NOMO-1 (cell line): ENCODE measurements around the gene STK33.
A peak's percentile ranks its signal among the peaks of the same experiment; 100 is the strongest.

Experiments
- DNase-seq, 2 experiments: peaks; one replicate each; lab custom pipeline; 2025; ENCODE audit not compliant: unreplicated experiment in 2 of 2; lab: John Stamatoyannopoulos, UW

STK33 gene

GRCh38 chr11:8459711-8460399, 134.2 kb downstream of the STK33 start:
- DNase-seq = no peak

- DNase-seq = peak in 1 of 2 experiments; percentile 24
Observed at GRCh38 chr11:8442301-8442700, 151.7 kb downstream of the STK33 start.

DNA sequence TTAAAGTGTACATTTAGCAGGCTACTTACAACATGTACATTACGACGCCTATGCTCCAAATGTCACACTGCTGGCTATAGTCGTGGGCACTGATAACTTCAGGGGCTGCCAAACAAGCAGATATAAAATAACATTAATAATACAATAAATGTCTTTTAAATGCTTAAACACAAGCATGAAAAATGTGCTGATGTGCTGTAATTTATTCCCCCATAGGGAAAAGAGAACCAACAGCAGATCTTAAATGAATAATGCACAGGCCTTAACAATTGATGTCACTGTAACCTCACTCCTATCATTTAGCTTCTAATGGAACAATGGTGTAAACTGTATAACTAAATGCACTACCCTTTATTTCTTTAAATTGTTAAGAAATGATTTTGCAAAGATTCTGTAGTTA, 153.4 kb downstream of the STK33 start:
- DNase-seq = no peak

- no peak for DNase-seq
Observed at GRCh38 chr11:8429483-8429882, 164.5 kb downstream of the STK33 start.

- DNase-seq = no peak
Observed at GRCh38 chr11:8426076-8426475, 168.0 kb downstream of the STK33 start.

DNA sequence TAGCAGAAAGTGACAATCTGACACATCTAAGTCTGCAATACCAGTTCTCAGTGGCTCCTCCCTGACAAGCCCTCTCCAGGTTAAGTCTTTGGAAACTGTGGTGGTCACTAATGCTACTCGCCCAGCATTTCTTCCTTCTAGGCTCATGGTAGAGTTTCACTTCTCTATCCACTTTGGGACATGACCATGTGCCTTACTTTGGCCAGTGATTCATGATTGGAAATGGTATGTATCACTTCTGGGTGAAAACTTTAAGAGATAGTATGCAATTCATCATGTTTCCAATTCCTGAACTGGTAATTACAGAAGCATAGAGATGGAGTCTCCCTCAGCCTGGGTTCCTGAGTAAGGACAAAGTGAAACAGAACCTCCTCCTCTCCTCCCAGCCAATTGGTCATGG, 178.8 kb downstream of the STK33 start:
- peak in 1 of 2 experiments; percentile 41 for DNase-seq

- DNase-seq = no peak
Observed at GRCh38 chr11:8408151-8408941, 185.7 kb downstream of the STK33 start.

DNA sequence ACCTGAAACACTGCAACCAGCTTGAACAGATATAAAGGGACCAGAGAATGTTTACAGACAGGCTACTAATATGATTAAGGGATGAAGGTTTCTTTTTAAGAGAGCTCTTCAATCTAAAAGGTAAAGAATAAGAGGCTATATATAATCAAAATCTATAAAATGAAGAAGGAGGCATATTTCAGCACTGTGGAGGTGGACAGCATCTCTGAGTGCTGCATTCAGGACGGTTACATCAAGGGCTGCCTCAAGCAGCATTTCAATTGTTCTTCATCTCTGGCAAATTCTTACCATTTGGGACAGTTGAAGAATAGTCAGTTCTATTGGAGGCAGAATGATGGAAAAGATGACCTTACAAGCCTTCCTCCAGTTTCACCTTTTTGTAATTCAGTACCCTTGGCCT, 190.7 kb downstream of the STK33 start:
- no peak for DNase-seq

GRCh38 chr11:8392886-8393285, 201.1 kb downstream of the STK33 start:
- DNase-seq = no peak

- no peak for DNase-seq
Observed at GRCh38 chr11:8392166-8392565, 201.9 kb downstream of the STK33 start.

GRCh38 chr11:8390851-8391612, 203.0 kb downstream of the STK33 start:
- no peak for DNase-seq

DNA sequence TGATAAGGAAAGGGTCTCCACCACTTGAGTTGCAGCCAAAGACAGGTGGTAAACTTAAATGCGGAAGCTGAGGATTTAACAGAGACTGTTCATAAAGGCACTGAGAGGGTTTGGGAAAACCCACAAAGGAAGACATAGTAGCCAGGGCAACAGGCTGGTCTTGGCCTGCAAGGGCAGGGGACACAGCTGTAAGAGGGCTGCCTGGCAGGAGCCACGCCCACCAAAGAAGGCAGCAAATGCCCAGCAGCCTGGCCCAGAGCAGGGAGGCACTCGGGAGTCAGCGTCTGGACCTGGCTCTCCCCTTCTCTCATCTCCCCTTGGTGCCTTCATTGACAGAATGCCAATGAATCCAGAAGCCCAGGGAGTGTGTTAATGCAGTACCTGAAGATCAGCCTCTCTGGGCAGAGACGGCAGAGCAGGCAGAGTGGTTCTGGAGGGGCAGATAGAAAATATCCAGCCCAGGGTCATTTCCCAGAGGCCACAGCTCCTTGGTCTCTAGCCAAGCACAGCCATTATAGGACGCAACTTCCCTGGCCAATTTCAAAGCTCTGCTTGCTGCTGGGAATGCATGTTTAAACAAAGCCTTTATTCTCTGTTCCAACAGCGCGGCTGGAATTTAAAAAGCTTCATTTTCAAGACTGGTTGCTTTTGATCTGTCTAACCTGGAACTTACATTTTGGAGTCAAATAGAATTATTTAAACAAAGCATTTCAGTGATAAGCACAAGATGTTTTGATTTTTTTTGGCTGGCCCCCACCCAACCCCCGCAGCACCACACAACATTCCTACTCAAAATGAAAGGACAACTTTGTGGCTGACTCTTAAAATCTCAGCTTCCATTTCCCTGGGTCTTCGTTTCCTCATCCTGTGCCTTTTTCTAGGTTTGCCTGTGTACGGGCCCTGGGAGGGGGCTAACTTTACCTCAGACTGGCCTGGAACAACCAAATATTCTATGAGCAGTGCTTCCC, 204.7 kb downstream of the STK33 start:
- no peak for DNase-seq

DNA sequence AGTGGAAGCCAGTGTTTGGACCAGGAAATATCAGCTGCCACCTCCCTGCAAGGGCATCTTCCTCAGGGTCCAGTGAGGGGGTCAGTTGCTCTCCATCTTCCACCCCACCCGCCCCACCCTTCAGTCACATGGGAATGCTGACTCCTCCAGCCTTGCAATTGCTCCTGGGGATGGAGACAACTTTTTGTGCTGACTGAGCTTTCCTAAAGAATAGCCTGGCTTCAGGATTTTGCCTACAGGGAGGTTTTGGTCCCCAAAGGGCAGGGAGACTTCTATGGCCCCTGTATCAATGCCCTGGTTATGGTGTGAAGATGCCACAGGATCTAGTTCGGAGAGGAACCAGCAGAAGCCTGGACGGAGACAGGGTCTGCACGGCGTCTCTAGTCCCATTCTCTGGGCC, 206.3 kb downstream of the STK33 start:
- DNase-seq = no peak

DNA sequence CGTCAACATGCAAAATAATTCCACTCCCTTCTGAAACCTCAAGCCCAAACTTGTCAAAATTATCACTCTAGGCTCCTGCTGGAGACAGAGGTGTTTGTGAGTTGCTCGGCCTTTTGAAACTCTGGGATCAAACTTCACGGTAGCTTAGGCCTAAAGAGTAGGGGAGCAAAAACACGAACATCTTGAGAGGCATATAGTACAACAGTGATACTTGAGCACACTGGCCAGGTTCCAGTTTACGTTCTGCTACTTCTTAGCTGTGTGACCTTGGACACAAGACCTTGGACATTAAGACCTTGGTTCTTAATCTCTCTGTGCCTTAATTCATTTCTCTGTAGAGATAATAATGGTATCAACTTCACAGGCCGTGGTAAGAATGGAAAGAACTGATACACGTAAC, 206.9 kb downstream of the STK33 start:
- no peak for DNase-seq

DNA sequence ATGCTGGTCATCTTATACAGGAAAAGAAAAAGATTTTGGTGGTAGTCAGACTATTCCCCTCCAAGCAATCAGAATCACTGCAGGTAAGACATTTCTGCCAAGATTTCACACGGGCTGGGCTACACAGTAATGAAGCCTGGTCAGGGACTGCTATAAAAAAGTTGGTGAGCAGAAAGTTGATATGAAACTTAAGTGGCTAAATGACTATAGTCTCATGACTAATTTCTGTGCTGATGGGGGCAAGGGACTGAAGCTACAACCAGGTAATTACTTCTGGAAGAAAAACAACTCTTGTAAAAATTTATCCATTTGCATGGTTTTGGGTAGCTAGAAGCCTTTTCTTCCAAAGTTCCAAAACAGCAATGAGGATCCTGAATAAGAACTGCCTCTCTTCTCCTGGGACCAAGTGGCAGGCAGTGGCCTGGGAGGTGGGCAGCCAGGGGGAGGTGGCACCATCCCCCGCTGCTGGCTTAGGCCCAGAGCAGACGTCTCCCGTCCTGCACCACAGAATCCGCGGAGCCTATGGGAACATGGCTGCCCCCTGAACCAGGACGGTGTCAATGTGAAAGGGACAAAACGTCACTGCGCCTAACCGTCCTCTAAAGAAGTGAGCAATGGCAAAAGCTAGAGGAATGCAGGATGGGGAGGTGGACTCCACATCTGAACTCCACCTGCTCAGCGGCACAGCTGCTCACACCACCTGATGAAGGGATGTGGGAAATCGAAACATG, 207.7 kb downstream of the STK33 start:
- DNase-seq = no peak

DNA sequence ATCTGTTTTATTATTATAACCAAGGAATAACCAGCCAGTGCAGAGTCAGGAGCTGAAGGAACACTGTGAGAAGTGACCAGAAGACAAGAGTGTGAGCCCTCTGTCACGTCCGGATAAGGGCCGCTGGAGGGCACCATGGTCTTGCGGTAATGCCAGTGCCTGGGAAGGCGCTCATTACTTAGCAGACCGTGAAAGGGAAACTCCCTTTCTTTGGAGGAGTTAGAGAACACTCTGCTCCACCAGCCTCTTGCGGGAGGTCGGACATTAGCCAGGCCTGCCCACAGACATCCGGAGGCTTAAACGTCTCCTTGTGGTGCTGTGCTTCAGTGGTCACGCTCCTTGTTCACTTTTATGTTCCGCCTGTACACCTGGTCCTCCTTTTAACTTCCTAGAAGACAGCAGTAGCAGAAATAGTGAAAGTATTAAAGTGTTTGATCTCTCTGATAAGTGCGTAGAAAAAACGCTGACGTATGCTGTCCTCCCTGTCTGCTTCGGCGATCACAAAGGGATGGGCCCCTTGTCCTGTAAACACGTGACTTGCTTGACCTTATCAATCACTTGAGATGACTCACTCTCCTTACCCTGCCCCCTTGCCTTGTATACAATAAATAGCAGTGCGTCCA, 209.7 kb downstream of the STK33 start:
- no peak for DNase-seq

GRCh38 chr11:8383627-8384026, 210.4 kb downstream of the STK33 start:
- no peak for DNase-seq

DNA sequence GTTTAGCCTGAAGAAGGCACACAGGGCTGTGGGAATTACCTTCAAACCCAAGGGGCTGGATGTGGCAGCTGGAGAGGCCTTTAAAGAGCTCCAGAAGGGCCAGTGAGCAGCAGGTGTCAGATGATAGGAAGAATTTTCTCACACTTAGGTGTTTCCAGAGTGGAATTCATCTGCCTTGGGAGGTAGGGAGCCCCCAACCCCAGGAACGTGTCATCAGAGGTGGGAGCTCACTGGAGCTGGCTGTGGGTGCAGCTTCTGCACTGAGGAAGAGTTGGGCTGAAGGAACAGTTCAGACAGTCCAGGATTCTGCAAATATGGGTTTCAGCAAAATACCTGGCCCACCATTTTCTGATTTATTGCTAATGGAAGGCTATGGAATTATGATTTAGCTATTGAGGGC, 210.8 kb downstream of the STK33 start:
- DNase-seq = no peak

- DNase-seq = no peak
Observed at GRCh38 chr11:8382436-8383053, 211.5 kb downstream of the STK33 start.
